GM19035 (cell line): ENCODE measurements around the gene SPC24.
"Not testable (repeated sequence)": the region's sequence is repeated elsewhere in the genome, so short reads cannot be mapped to it uniquely, and the experiment has no call there.

ENCODE experiments used
- ATAC-seq: cut with Tn5 transposase; IDR thresholded peaks from one replicate; pipeline ENCODE4 v1.9.1; 2021; ENCODE audit not compliant: unreplicated experiment

Gene SPC24

GRCh38 chr19:11098327-11098726 is 57.3 kb downstream of the SPC24 start:
- ATAC-seq: no peak

GRCh38 chr19:11097367-11097766 is 58.2 kb downstream of the SPC24 start:
- not testable (repeated sequence) for ATAC-seq

- ATAC-seq: peak; percentile 47
Observed at GRCh38 chr19:11096210-11096841, 59.3 kb downstream of the SPC24 start.
